Measurements from ENCODE around the gene CNTN1. TPM values are rescaled to one million over a fixed set of nuclear protein-coding genes. Genes with fewer than 3 reads are reported as not detected.

The CNTN1 gene
- total RNA-seq, 4 donors from 2014 or later: 0.40 to 3.9 (median 0.68) TPM

DNA sequence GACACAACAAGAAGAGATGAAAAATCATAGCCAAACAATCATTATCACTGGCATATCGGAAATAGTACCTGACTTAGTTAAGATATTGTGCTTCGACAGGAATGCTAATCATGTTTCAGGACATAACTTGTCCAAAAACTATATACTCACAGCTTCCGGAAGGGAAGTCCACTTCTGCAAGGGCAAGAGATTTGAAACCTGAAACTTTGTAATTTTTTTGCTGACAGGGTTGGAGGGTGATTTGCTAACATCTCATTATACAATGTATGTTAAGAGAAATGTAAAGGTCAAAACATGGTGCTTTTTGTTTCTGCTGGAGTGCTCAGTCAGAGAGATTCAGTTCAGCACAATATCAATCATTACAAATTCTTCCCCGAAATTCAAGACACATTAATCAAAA, 200.3 kb downstream of the CNTN1 start:
- Histone ChIP-seq H3K9me3 (no peaks in the 10 kb centered on the region), H3K27me3 (no peaks in the 10 kb centered on the region), H3K36me3 (no peaks in the 10 kb centered on the region), H3K4me1 (no peaks in the 10 kb centered on the region), H3K27ac (no peak overlapping the region), H3K4me3 (no peak overlapping the region)
- DNase-seq: no peak
- TF ChIP-seq, protein P1, sequence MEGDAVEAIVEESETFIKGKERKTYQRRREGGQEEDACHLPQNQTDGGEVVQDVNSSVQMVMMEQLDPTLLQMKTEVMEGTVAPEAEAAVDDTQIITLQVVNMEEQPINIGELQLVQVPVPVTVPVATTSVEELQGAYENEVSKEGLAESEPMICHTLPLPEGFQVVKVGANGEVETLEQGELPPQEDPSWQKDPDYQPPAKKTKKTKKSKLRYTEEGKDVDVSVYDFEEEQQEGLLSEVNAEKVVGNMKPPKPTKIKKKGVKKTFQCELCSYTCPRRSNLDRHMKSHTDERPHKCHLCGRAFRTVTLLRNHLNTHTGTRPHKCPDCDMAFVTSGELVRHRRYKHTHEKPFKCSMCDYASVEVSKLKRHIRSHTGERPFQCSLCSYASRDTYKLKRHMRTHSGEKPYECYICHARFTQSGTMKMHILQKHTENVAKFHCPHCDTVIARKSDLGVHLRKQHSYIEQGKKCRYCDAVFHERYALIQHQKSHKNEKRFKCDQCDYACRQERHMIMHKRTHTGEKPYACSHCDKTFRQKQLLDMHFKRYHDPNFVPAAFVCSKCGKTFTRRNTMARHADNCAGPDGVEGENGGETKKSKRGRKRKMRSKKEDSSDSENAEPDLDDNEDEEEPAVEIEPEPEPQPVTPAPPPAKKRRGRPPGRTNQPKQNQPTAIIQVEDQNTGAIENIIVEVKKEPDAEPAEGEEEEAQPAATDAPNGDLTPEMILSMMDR (IDR thresholded peaks at IDR 0.05): no peak
- no peak for TF ChIP-seq POLR2A (IDR thresholded peaks at IDR 0.05)

DNA sequence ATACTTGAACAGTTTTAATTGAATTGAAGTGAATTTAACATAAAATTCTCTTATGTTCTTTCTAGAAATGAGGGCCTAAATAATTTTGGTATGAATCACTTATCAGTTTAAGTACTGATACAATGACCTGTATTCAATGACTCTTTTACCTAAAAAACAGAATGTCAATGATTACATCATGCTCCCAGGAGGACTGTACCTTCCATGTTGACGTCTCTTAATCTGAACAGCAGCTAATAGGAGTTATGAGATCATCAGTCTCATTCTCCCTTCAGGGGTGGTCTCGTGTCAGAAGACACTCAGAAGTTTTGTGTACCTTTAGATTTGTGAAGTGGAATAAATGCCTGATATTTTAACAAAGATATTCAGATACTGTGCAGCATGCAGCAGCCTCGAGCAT, 206.3 kb downstream of the CNTN1 start:
- Histone ChIP-seq H3K4me3 (no peak overlapping the region), H3K9me3 (no peaks in the 10 kb centered on the region), H3K27me3 (no peaks in the 10 kb centered on the region), H3K27ac (no peak overlapping the region), H3K36me3 (no peaks in the 10 kb centered on the region), H3K4me1 (no peaks in the 10 kb centered on the region)
- no peak for TF ChIP-seq POLR2A (IDR thresholded peaks at IDR 0.05)
- TF ChIP-seq, protein P1 (IDR thresholded peaks at IDR 0.05): no peak
- no peak for DNase-seq

DNA sequence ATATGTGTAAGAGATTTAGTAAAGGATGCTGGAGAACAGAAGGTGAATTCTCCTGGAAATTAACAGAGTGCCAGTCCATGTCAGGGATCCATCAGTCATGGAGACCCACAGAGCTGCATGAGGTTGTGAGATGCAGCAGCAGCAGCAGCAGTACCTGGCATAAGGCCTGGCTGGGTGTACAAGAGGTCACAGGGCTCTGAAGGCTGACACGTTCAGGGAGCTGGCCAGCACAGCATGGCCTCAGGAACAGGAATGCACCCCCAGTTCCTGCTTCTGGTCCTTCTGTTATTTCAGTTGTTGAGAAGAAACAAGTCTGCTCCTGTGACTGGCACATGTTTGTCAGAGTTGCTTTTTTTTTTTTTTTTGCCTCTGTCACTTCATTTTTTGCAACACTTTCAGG, 210.8 kb downstream of the CNTN1 start:
- no peaks in the 10 kb centered on the region for H3K4me1 ChIP-seq
- no peak overlapping the region for H3K27ac ChIP-seq
- TF ChIP-seq POLR2A (IDR thresholded peaks at IDR 0.05): no peak
- TF ChIP-seq, protein P1 (IDR thresholded peaks at IDR 0.05): no peak
- DNase-seq: no peak
- H3K27me3 ChIP-seq: no peaks in the 10 kb centered on the region
- no peaks in the 10 kb centered on the region for H3K9me3 ChIP-seq
- no peaks in the 10 kb centered on the region for H3K36me3 ChIP-seq
- H3K4me3 ChIP-seq: no peak overlapping the region

DNA sequence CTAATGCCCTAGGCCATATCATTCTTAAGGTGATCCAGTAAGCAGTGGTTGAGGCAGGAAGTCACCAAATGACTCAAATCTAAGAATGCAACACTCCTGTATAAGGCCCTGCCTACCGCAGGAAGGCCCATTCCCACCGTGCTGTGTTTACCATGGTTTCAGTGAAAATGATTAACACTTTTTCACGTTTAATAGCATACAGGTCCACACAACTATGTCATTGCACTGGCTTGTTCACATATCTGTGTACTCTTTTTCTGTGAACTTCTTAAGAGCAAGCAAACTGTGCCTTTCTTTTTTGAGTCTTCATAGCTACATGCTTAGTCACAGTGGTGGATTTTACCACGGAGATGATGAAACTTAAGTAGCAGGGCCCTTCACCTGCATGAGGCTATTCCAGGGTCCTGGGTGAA, 214.9 kb downstream of the CNTN1 start:
- H3K27me3 ChIP-seq: no peaks in the 10 kb centered on the region
- H3K9me3 ChIP-seq: no peaks in the 10 kb centered on the region
- H3K36me3 ChIP-seq: no peaks in the 10 kb centered on the region
- H3K27ac ChIP-seq: no peak overlapping the region
- DNase-seq: no peak
- no peak overlapping the region for H3K4me3 ChIP-seq
- TF ChIP-seq, protein P1 (IDR thresholded peaks at IDR 0.05): no peak
- no peak for TF ChIP-seq POLR2A (IDR thresholded peaks at IDR 0.05)
- H3K4me1 ChIP-seq: no peaks in the 10 kb centered on the region

DNA sequence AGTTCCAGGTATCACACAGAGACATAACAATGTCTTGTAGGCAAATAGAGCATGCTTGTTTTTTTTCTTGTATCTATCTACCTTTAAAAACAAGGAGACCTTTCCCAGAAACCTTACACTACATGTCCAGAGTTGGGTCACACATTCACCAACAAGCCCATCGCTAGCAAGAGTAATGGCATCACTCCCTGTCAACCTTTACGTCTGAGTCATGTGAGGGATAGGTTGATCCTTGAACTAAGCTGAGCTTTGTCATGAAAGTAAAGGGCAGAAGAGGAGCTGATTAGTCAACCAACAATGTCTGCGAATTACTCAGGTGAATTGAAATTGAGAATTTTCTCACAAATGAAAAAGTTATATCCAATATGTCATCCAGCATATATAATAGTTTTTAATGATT, 219.4 kb downstream of the CNTN1 start:
- H3K27me3 ChIP-seq: no peaks in the 10 kb centered on the region
- no peak overlapping the region for H3K4me3 ChIP-seq
- no peak for DNase-seq
- no peaks in the 10 kb centered on the region for H3K36me3 ChIP-seq
- no peaks in the 10 kb centered on the region for H3K4me1 ChIP-seq
- H3K27ac ChIP-seq: no peak overlapping the region
- H3K9me3 ChIP-seq: no peaks in the 10 kb centered on the region
- TF ChIP-seq POLR2A (IDR thresholded peaks at IDR 0.05): no peak
- TF ChIP-seq, protein P1 (IDR thresholded peaks at IDR 0.05): no peak

DNA sequence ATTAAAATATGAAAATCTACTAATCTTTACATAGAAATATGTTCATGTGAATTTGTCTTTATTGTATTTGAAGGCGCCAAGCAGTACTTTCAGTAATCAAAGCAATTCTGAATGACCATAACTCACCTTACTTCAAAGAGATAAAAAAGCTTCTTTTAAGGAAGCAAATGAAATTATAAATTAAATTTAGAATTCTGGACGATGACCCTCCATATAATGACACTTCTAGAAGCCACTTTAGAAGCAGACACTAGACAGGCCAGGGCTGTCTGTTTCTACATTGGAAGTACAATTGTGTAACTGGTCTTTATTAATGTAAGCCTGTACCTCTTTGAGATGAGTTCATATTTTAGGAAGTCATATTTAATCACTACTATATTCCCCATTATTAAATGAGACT, 222.9 kb downstream of the CNTN1 start:
- no peak for DNase-seq
- Histone ChIP-seq H3K4me3 (no peak overlapping the region), H3K27me3 (no peaks in the 10 kb centered on the region), H3K36me3 (no peaks in the 10 kb centered on the region), H3K4me1 (no peaks in the 10 kb centered on the region), H3K27ac (no peak overlapping the region), H3K9me3 (no peaks in the 10 kb centered on the region)
- TF ChIP-seq, protein P1 (IDR thresholded peaks at IDR 0.05): no peak
- TF ChIP-seq POLR2A (IDR thresholded peaks at IDR 0.05): no peak

All from Peyer's patch (tissue), 4 donors.